Hematopoietic multipotent progenitor cell treated with erythropoietin and hydrocortisone succinate and interleukin-3 and kit ligand, for 8 days (in vitro differentiated cells): ENCODE measurements around the gene GRK2.
A peak's percentile ranks its signal among the peaks of the same experiment; 100 is the strongest.
"Not testable (repeated sequence)": the region's sequence is repeated elsewhere in the genome, so short reads cannot be mapped to it uniquely, and the experiment has no call there.

Source experiments
- DNase-seq: peaks from one replicate; pipeline ENCODE4 v3.0.0-alpha.2; 2015

The GRK2 gene

DNA sequence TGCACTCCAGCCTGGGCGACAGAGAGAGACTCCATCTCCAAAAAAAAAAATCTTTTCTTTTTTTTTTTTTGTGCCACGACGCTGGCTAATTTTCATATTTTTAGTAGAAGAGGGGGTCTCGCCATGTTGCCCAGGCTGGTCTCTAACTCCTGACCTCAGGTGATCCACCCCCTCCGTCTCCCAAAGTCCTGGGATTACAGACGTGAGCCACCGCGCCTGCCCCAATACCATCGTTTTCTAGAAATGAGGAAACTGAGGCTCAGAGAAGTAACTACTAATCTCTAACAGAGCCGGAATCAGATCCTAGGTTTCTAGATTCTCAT is 50.6 kb downstream of the GRK2 start:
- DNase-seq: no peak

DNA sequence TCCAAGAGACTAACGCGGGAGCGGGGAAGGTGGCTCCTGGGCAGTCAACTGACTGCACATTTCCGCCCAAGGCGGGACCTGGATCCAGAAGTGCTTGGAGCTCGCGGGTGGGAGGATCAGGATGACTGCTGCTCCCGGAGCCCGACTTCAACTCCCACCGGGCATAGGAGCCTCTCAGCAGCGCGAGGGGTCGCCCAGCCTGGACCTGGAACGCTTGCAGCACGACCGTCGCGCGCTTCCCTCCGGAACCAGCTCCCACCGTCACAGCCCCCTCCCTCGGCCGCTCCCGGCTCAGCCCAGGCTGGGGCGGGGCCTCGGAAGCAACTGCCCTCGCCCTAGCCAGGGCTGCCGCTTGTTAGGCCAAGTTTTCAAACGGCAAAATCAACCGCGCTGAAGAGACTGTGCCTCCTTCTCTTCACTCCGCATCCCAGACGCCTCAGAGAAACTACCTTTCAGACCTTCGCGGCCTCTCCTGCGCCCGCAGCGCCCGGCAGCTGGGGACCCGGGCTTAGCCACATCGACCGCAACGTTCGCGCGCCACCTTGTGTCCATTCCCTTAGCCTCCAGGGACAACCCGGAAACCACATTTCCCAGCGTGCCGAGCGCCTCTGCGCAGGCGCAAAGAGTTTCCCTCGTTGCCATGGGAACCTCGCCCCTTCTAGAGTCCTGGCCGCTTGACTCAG is 51.1 kb downstream of the GRK2 start:
- DNase-seq: peak; percentile 98

DNA sequence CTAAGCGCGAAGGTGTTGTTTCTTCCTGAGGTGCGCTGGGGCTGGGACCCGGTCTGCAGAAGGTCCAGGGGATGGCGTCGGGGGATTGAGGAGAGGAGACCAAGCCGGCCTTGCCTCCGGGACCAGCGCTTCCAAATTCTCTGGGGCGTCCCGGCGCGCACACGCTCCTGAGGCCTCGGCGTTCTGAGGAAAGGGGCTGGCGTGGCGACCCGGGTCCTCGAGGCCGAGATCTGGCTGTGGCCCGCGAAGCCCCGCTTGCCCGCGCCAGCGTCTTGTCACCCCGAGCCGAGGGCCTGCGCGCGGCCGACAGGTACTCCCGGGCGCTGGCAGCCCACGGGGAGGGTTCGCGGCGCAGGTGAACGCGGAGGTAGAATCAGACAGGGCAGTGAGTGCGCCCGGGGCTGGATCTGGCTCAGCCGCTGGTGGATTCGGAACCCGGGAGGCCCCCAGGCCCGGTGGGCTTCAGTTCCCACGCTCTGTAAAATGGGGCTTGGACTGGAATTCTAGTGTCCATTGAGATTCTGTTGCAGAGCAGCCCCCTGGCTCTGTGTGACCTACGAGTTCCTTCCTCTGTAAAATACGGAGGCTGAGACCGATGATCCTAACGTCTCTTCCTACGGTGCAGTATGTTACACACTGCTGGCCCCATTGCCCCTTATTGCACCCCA is 51.7 kb downstream of the GRK2 start:
- no peak for DNase-seq

DNA sequence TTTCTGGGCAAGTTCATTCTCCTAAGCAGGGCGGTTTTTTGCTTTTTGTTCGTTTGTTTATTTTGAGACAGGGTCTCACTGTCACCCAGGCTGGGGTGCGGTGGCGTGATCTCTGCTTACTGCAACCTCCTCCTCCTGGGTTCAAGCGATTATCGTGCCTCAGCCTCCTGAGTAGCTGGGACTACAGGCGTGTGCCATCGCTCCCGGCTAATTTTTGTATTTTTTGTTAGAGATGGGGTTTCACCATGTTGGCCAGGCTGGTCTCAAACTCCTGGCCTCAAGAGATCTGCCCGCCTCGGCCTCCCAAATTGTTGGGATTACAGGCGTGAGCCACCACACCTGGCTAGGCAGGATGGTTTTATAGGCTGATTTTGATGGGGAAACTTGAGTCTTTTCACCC is 52.6 kb downstream of the GRK2 start:
- not testable (repeated sequence) for DNase-seq

DNA sequence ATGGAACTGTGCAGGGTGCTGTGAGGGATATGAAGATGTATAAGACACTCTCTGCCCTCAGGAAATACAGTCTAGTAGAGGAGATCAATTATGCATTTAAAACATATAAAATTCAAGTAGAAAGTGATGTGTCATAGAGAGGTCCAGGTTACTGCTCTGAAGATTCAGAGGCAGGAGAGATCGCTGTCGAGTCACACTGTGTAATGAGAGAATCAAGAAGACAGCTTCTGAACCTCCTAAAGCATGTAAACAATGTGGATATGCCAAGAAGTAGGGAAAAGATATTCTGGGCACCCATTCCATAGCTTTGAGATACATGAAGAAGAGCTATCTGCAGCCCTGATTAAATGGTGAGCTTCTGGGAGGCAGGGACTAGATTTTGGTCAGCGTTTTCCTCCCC is 53.7 kb downstream of the GRK2 start:
- no peak for DNase-seq

DNA sequence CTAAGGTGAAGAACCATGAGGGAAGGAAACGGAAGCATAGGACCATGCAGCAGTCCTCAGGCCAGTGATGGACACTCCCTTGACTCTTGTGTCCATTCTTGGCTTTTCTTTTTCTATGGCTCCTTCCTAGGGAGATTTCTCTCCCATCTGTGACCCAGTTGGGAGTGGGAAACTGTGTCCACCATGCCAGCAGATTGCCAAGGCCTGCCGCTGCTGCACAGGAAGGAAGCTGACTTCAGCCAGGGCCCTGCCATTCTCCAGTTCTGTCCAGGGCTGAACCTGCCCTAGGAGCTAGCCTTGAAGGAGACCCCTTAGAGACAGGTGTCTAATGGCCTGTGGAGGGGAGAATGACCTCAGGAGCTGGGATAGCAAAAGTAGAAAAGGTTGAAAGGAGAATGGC is 54.4 kb downstream of the GRK2 start:
- DNase-seq: no peak

DNA sequence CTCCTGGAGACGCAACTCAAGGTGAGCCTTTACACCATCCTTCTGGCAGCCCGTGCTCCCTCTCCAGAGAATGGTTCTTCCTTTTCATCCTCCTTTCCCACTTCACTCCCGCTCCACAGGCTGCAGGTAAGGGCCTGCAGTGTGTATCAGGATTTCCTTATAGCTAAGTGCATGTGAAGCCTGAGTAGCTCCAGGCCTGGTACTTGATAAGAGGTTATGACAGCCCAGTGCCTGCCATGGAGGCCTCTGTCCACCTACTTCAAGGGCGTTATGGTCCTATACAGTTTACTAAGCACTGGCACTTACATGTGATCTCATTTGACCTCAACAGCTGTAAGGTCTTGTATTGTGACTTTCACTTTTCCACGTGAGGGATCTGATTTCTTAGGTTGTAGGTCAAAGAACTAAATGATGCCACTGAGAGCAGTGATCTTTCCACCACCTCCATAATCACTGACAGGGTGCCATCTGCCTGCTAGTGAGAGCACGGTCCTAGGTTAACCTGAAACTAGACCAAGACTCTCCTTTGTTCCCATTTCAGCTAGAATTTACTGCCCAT is 55.1 kb downstream of the GRK2 start:
- DNase-seq: no peak

DNA sequence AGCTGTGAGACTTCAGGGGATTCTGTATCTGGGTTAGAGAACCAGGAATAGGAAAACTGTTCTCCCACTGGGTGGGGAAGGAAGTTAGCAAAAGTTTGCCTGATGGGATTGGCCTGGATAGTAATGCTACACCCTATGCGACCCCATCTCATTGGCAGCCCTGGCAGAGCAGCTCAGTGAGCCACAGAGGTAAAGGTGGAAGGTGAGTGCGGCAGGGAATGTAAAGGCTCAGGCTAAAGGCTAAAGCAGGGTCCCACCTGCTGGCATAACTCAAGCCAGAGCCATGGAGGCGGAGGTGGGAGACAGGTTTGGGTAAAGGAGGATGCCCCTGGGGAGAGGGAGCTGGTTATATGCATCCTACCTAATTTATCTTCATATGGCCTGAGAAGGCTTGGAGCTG is 55.8 kb downstream of the GRK2 start:
- DNase-seq: no peak

DNA sequence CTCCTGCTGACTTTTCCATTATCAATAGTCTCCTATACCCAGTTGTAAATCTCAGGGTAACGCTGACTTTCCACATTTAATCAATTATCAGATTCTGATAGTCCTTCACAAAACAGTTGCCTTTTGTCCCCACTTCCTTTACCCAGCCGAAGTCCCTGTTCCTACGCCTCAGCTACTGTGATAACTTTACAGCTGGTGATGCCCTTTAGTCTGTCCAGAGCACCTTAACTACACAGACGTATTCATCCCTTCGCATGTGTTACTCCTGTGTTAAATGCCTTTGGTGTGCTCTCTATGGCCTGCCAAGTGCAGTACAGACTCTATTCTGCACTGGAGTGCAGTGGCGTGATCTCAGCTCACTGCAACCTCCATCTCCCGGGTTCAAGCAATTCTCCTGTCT is 57.3 kb downstream of the GRK2 start:
- no peak for DNase-seq

DNA sequence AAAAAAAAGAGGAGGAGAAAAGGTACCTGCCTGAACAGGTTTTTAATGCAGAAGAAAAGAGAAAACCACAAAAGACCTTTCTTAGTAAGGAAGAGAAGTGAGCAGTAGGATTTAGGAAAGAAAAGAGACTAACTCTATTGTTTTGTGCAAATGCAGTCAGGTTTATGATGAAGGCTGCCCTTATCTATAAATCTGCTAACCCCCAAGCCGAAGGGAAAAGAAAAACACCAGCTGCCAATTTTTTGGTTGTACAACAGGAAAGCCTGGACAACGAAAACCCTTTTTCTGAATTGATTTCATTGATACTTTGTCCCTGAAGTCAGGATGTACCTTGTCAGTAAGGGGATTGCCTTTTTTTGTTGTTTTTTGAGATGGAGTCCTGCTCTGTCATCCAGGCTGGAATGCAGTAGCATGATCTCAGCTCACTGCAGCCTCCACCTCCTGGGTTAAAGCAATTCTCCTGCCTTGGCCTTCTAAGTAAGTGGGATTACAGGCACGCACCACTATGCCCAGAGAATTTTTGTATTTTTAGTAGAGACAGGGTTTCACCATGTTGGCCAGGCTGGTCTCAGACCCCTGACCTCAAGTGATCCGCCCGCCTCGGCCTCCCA is 65.9 kb downstream of the GRK2 start:
- DNase-seq: no peak
